ENCODE data around the gene GALNT18. TPM values are rescaled to one million over a fixed set of nuclear protein-coding genes. Genes with fewer than 3 reads are reported as not detected.

The GALNT18 gene
- total RNA-seq, 2 experiments from 2014 or later, result not detected

DNA sequence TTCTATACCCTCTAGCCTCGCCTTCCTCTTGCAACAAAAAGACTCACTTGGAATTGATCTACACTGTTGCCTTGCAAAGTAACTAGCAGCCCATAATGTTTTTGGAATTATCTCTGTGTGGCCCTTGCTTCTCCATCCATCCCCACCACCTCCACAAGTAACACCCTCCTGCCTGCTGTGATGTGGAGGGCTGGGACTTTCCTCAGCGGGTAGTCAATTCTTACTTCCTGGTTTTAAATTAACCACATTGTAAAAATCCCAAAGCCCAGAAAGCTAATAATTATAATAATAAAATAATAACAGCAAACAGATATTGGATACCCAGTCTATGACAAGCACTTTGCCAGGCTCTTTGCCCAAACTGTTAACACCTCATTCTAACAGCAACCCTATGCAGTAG is 40.8 kb upstream of the GALNT18 start:
- intact Hi-C loops (cut with micrococcal nuclease; ENCODE audit: unreplicated experiment), result no loop called here
- Histone ChIP-seq H3K9me2 (ENCODE audit: insufficient read depth, low read length) (no peaks in the 10 kb centered on the region), H3K4me1 (ENCODE audit: insufficient read depth, low read length, poor library complexity, severe bottlenecking) (no peaks in the 10 kb centered on the region), H2AFZ (ENCODE audit: low read length) (no peak overlapping the region), H3K27ac (ENCODE audit: low read depth, low read length, poor library complexity, severe bottlenecking) (no peak overlapping the region), H3K4me3 (ENCODE audit: low read depth, low read length, poor library complexity, severe bottlenecking) (no peak overlapping the region), H3K36me3 (ENCODE audit: insufficient read depth, low read length) (no peaks in the 10 kb centered on the region), H3K4me2 (ENCODE audit: low read length) (no peak overlapping the region), H3K9me3 (ENCODE audit: low read length) (no peaks in the 10 kb centered on the region), H3K79me2 (ENCODE audit: insufficient read depth, low read depth, low read length) (no peaks in the 10 kb centered on the region), H4K20me1 (ENCODE audit: insufficient read depth, low read length) (no peaks in the 10 kb centered on the region)
- CTCF ChIA-PET (ENCODE audit: unreplicated experiment), result no interaction called here
- POLR2A ChIA-PET, result no interaction called here
- no peak for DNase-seq (ENCODE audit: low spot score)
- no TSS peak for BruUV-seq (replicated peaks)
- TF ChIP-seq CTCF (conservative IDR thresholded peaks at IDR 0.05; ENCODE audit: low read length) (no peak), EZH2phosphoT487 (IDR thresholded peaks at IDR 0.05; ENCODE audit: borderline replicate concordance, low read depth, low read length) (no peak)

DNA sequence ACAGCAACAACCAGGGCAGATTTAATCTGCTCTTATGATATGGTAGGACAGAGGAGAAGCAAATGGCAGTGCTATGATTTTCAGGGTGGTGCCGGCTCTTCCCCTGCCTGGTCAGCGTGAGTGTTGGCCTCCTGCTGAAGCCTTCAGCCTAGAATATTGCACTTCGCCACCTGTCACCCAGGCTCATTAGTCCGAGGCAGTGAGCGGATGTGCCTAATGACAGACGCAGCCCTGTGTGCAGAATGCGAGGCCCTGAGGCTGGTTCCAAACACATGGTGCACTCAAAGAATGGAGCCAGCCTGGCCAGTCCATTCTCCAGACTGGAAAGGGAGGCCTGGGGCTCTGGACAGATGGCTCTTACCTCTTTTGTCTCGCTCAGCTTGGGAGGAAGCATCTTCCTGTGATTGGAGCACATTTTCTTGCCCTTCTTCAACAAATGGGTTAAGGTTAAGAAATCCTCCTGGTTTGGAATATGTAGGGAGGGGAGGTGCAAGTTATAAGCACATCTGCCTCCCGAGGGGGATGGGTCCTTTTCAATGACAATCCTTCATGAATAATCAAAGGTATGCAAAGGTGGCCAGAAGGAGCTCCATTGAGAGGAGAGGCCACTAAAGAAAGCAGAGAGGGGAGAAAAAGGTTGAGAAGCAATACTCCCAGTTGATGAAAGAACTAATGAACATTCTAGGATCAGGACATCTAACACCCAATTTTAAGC is 39.7 kb upstream of the GALNT18 start:
- Histone ChIP-seq H4K20me1 (ENCODE audit: insufficient read depth, low read length) (no peaks in the 10 kb centered on the region), H3K4me2 (ENCODE audit: low read length) (no peak overlapping the region), H3K9me3 (ENCODE audit: low read length) (no peaks in the 10 kb centered on the region), H3K27ac (ENCODE audit: low read depth, low read length, poor library complexity, severe bottlenecking) (no peak overlapping the region), H3K4me3 (ENCODE audit: low read depth, low read length, poor library complexity, severe bottlenecking) (no peak overlapping the region), H2AFZ (ENCODE audit: low read length) (no peak overlapping the region), H3K4me1 (ENCODE audit: insufficient read depth, low read length, poor library complexity, severe bottlenecking) (no peaks in the 10 kb centered on the region), H3K79me2 (ENCODE audit: insufficient read depth, low read depth, low read length) (no peaks in the 10 kb centered on the region), H3K36me3 (ENCODE audit: insufficient read depth, low read length) (no peaks in the 10 kb centered on the region), H3K9me2 (ENCODE audit: insufficient read depth, low read length) (no peaks in the 10 kb centered on the region)
- DNase-seq (ENCODE audit: low spot score), result no peak
- no TSS peak for BruUV-seq (replicated peaks)
- ChIA-PET POLR2A (no interaction called here), CTCF (ENCODE audit: unreplicated experiment) (no interaction called here)
- no peak for TF ChIP-seq EZH2phosphoT487 (IDR thresholded peaks at IDR 0.05; ENCODE audit: borderline replicate concordance, low read depth, low read length)
- TF ChIP-seq CTCF (conservative IDR thresholded peaks at IDR 0.05; ENCODE audit: low read length), result no peak
- intact Hi-C loops (cut with micrococcal nuclease; ENCODE audit: unreplicated experiment), result no loop called here

GRCh38 chr11:11660363-11660740 is 38.5 kb upstream of the GALNT18 start:
- TF ChIP-seq CTCF (conservative IDR thresholded peaks at IDR 0.05; ENCODE audit: low read length) (no peak), EZH2phosphoT487 (IDR thresholded peaks at IDR 0.05; ENCODE audit: borderline replicate concordance, low read depth, low read length) (no peak)
- intact Hi-C loops (cut with micrococcal nuclease; ENCODE audit: unreplicated experiment), result no loop called here
- BruUV-seq (replicated peaks), result no TSS peak
- H3K36me3 ChIP-seq (ENCODE audit: insufficient read depth, low read length), result no peaks in the 10 kb centered on the region
- DNase-seq (ENCODE audit: low spot score), result no peak
- H4K20me1 ChIP-seq (ENCODE audit: insufficient read depth, low read length), result no peaks in the 10 kb centered on the region
- no peak overlapping the region for H2AFZ ChIP-seq (ENCODE audit: low read length)
- no peaks in the 10 kb centered on the region for H3K4me1 ChIP-seq (ENCODE audit: insufficient read depth, low read length, poor library complexity, severe bottlenecking)
- POLR2A ChIA-PET, result no interaction called here
- H3K4me3 ChIP-seq (ENCODE audit: low read depth, low read length, poor library complexity, severe bottlenecking), result no peak overlapping the region
- no peaks in the 10 kb centered on the region for H3K79me2 ChIP-seq (ENCODE audit: insufficient read depth, low read depth, low read length)
- H3K4me2 ChIP-seq (ENCODE audit: low read length), result no peak overlapping the region
- H3K9me3 ChIP-seq (ENCODE audit: low read length), result no peaks in the 10 kb centered on the region
- H3K27ac ChIP-seq (ENCODE audit: low read depth, low read length, poor library complexity, severe bottlenecking), result no peak overlapping the region
- CTCF ChIA-PET (ENCODE audit: unreplicated experiment), result no interaction called here
- no peaks in the 10 kb centered on the region for H3K9me2 ChIP-seq (ENCODE audit: insufficient read depth, low read length)

Data from OCI-LY7 (cell line).